OCI-LY7 (cell line): ENCODE measurements around the gene TRMT1. TPM values are rescaled to one million over a fixed set of nuclear protein-coding genes. Genes with fewer than 3 reads are reported as not detected.

Experiments
- BruUV-seq: library from RNA; stranded (reverse); fragments of 400-500 nt; replicated peaks from 2 replicates; lab custom pipeline; 2021; lab: Mats Ljungman, UMichigan
- CTCF ChIA-PET: fragments of 300-600 bp; sonication (Branson Sonifier 250); formaldehyde crosslinking; loops from one replicate; lab custom pipeline; 2022; ENCODE audit warnings: antibody characterized with exemption; ENCODE audit not compliant: unreplicated experiment; lab: Charles Lee
- POLR2A ChIA-PET: fragments of 300-600 bp; sonication (Branson Sonifier 250); formaldehyde crosslinking; loops from one replicate; lab custom pipeline; 2022; ENCODE audit warnings: antibody characterized with exemption; lab: Charles Lee
- DNase-seq: peaks from one replicate; pipeline ENCODE4 v3.0.0-alpha.2; 2015; ENCODE audit warnings: low spot score
- H2AFZ ChIP-seq: fragments of 200-600 bp; sonication (generic), shearing (Covaris generic); 2 replicates; pipeline ENCODE4 v1.6.1; 2014; ENCODE audit warnings: mild to moderate bottlenecking, antibody characterized with exemption, low read length, moderate library complexity
- H3K27ac ChIP-seq: fragments of 200-600 bp; sonication (generic); 2 replicates; pipeline ENCODE4 v1.5.1; 2014; ENCODE audit warnings: mixed run types, low read depth, mild to moderate bottlenecking, moderate library complexity, low read length, inconsistent platforms; ENCODE audit not compliant: poor library complexity, severe bottlenecking
- H3K36me3 ChIP-seq: fragments of 200-600 bp; sonication (generic); 2 replicates; pipeline ENCODE4 v1.6.1; 2014; ENCODE audit warnings: mild to moderate bottlenecking, antibody characterized with exemption, low read length, moderate library complexity, mixed read lengths; ENCODE audit not compliant: insufficient read depth
- H3K4me1 ChIP-seq: fragments of 200-600 bp; sonication (generic); 2 replicates; pipeline ENCODE4 v1.5.1; 2014; ENCODE audit warnings: mild to moderate bottlenecking, low read length; ENCODE audit not compliant: insufficient read depth, poor library complexity, severe bottlenecking
- H3K4me2 ChIP-seq: fragments of 200-600 bp; sonication (generic); 2 replicates; pipeline ENCODE4 v1.6.1; 2014; ENCODE audit warnings: mild to moderate bottlenecking, low read length
- H3K4me3 ChIP-seq: fragments of 200-600 bp; sonication (generic); 2 replicates; pipeline ENCODE4 v1.5.1; 2014; ENCODE audit warnings: mild to moderate bottlenecking, low read depth, low read length; ENCODE audit not compliant: poor library complexity, severe bottlenecking
- H3K79me2 ChIP-seq: fragments of 200-600 bp; sonication (generic); 2 replicates; pipeline ENCODE4 v1.6.1; 2016; ENCODE audit warnings: low read depth, mild to moderate bottlenecking, low read length, moderate library complexity, mixed read lengths; ENCODE audit not compliant: insufficient read depth
- H3K9me2 ChIP-seq: fragments of 200-600 bp; sonication (generic); 2 replicates; pipeline ENCODE4 v1.6.1; 2016; ENCODE audit warnings: mild to moderate bottlenecking, low read length, mixed read lengths; ENCODE audit not compliant: insufficient read depth
- H3K9me3 ChIP-seq: fragments of 200-600 bp; sonication (generic); 2 replicates; pipeline ENCODE4 v1.6.1; 2014; ENCODE audit warnings: mild to moderate bottlenecking, mixed run types, low read length, mixed read lengths
- H4K20me1 ChIP-seq: fragments of 200-600 bp; sonication (generic); 2 replicates; pipeline ENCODE4 v1.6.1; 2014; ENCODE audit warnings: mild to moderate bottlenecking, antibody characterized with exemption, low read length, moderate library complexity, mixed read lengths; ENCODE audit not compliant: insufficient read depth
- EZH2phosphoT487 ChIP-seq: fragments of 200-600 bp; sonication (generic); IDR thresholded peaks from 2 replicates; pipeline ENCODE4 v1.6.1; 2018; ENCODE audit warnings: low read depth, borderline replicate concordance, mild to moderate bottlenecking, mixed run types, antibody characterized with exemption, low read length, moderate library complexity, mixed read lengths
- intact Hi-C: fragments of 100-400 bp; cut with micrococcal nuclease; formaldehyde crosslinking; loops from one replicate; pipeline ENCODE4 v1.10.0; 2022; ENCODE audit not compliant: unreplicated experiment
- total RNA-seq, 2 experiments: library from RNA; depleted of rRNA in 1 of 2; stranded (reverse); fragments of >200 nt in 1 of 2; shearing (Covaris generic) in 1 of 2; gene quantifications; 2 replicates each; pipeline ENCODE4 v1.2.3, GENCODE V29; 2014 to 2022
- TF ChIP-seq, protein P1 (sequence below): fragments of 200-600 bp; sonication (generic); conservative IDR thresholded peaks from 2 replicates; pipeline ENCODE4 v1.5.1; 2014; ENCODE audit warnings: mild to moderate bottlenecking, antibody characterized with exemption, low read length, moderate library complexity, mixed read lengths

Gene TRMT1
- total RNA-seq, 2 experiments from 2014 or later = 50.4 to 56.8 TPM

DNA sequence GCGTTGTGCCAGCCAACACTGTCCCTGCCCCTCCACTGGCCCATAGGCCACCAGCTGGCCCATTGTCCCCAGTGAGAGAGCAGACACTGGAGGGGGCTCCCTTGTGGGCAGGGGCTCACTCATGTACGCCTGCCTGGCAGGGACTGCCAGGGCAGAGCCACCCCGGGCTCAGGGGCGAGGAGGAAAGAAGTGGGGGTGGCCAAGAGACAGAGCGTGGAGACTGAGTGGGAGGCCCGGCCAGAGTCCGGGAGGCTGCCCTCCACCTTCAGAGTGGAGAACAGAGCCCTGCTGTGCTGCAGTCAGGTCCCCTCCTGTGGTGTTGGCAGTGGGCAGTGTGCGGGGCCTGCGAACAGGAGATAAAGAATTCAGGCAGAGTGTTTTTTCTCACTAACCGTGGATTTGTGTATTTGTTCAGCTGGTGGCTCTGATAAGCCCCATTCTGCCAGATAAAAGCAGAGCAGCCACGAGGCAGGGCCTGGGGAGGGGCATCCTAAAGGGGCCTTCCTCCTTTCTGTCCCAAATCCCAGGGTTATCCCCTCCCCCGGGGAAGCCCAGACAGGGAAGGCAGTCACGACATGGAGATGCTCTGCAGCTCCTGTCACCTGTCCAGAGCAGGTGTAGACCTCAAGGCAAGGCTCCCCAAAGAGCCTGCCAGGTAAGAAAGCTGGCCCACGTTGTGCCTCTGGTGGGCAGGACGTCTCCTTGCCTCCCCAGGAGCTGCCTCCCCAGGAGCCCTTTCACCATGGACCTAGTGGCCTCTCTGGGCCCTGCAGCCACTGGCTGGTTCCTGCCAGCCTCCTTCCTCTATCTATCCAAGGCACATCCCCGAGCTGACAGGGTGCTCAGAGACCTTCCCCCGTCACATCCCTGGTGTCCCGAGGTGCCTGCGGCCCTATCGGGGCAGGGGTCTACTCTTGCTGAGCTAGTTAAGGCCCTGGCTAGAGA is 46.9 kb downstream of the TRMT1 start:
- TF ChIP-seq, protein P1, sequence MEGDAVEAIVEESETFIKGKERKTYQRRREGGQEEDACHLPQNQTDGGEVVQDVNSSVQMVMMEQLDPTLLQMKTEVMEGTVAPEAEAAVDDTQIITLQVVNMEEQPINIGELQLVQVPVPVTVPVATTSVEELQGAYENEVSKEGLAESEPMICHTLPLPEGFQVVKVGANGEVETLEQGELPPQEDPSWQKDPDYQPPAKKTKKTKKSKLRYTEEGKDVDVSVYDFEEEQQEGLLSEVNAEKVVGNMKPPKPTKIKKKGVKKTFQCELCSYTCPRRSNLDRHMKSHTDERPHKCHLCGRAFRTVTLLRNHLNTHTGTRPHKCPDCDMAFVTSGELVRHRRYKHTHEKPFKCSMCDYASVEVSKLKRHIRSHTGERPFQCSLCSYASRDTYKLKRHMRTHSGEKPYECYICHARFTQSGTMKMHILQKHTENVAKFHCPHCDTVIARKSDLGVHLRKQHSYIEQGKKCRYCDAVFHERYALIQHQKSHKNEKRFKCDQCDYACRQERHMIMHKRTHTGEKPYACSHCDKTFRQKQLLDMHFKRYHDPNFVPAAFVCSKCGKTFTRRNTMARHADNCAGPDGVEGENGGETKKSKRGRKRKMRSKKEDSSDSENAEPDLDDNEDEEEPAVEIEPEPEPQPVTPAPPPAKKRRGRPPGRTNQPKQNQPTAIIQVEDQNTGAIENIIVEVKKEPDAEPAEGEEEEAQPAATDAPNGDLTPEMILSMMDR = no peak
- TF ChIP-seq EZH2phosphoT487 = no peak
- POLR2A ChIA-PET = no interaction called here
- no peaks in the 10 kb centered on the region for H3K36me3 ChIP-seq
- H3K27ac ChIP-seq = no peak overlapping the region
- H4K20me1 ChIP-seq = no peaks in the 10 kb centered on the region
- BruUV-seq = no TSS peak
- H3K79me2 ChIP-seq = no peaks in the 10 kb centered on the region
- H2AFZ ChIP-seq = no peak overlapping the region
- H3K4me3 ChIP-seq = no peak overlapping the region
- CTCF ChIA-PET = interaction anchor here (0.5 to 1.0 kb wide), 2 partner anchors 9 to 93 kb away, joined by 3 read pairs; no protein-coding TSS in a partner anchor
- no peaks in the 10 kb centered on the region for H3K9me2 ChIP-seq
- no peaks in the 10 kb centered on the region for H3K4me1 ChIP-seq
- no peaks in the 10 kb centered on the region for H3K9me3 ChIP-seq
- no peak for DNase-seq
- no peak overlapping the region for H3K4me2 ChIP-seq
- intact Hi-C loops = no loop called here

- Histone ChIP-seq H3K4me2 (no peak overlapping the region), H4K20me1 (no peaks in the 10 kb centered on the region), H3K4me1 (peaks cover 5% of the 10 kb centered on the region), H2AFZ (no peak overlapping the region), H3K36me3 (no peaks in the 10 kb centered on the region), H3K9me3 (no peaks in the 10 kb centered on the region), H3K79me2 (no peaks in the 10 kb centered on the region), H3K9me2 (no peaks in the 10 kb centered on the region), H3K27ac (no peak overlapping the region), H3K4me3 (no peak overlapping the region)
- CTCF ChIA-PET = no interaction called here
- POLR2A ChIA-PET = interaction anchor here (0.6 kb wide), 3 partner anchors 99 to 330 kb away, joined by 3 to 6 read pairs (median 3); no protein-coding TSS in a partner anchor
- no peak for DNase-seq
- BruUV-seq = no TSS peak
- no peak for TF ChIP-seq EZH2phosphoT487
- TF ChIP-seq, protein P1 = no peak
- intact Hi-C loops = no loop called here
These were observed 48.3 kb downstream of the TRMT1 start for GRCh38 chr19:13068085-13068846.
